ENCODE results near the gene IFT74. TPM values are rescaled to one million over a fixed set of nuclear protein-coding genes. Genes with fewer than 3 reads are reported as not detected.

Gene IFT74
- total RNA-seq, 1 experiment from 2014 or later: 15.2 TPM

- ChIA-PET CTCF (no interaction called here), POLR2A (no interaction called here)
- Mint-ChIP-seq H3K27me3 (ENCODE audit: low read depth) (no peaks in the 10 kb centered on the region), H3K9me3 (no peaks in the 10 kb centered on the region), H3K36me3 (no peaks in the 10 kb centered on the region), H3K27ac (peak overlapping the region; percentile 100), H3K4me1 (peaks cover 31% of the 10 kb centered on the region), H3K4me3 (peak overlapping the region; percentile 82)
- DNase-seq (ENCODE audit: low spot score): no peak
- no peak for ATAC-seq
- TF ChIP-seq ZNF423 (CRISPR knock-in tag; IDR thresholded peaks at IDR 0.05) (no peak), NR2C2 (CRISPR knock-in tag; IDR thresholded peaks at IDR 0.05) (no peak), NFATC4 (CRISPR knock-in tag; IDR thresholded peaks at IDR 0.05) (no peak), AR (CRISPR knock-in tag; IDR thresholded peaks at IDR 0.05) (no peak), SOX15 (CRISPR knock-in tag; IDR thresholded peaks at IDR 0.05) (no peak), TCF7 (CRISPR knock-in tag; IDR thresholded peaks at IDR 0.05; ENCODE audit: low read depth) (no peak), TP53 (CRISPR knock-in tag; IDR thresholded peaks at IDR 0.05) (no peak), IRF2 (CRISPR knock-in tag; IDR thresholded peaks at IDR 0.05; ENCODE audit: borderline replicate concordance, low read depth) (no peak), FOXP1 (CRISPR knock-in tag; IDR thresholded peaks at IDR 0.05; ENCODE audit: borderline replicate concordance) (no peak), USF1 (CRISPR knock-in tag; IDR thresholded peaks at IDR 0.05) (no peak)
Measured at GRCh38 chr9:26945591-26945990, 10.6 kb upstream of the IFT74 start.

GRCh38 chr9:26946753-26947727 is 9.2 kb upstream of the IFT74 start, which contains the start of gene PLAA:
TSS of gene PLAA (minus strand) at chr9:26947242. CDS start at chr9:26947045, 197 bp downstream.
- CTCF ChIA-PET: interaction anchor here (1.0 to 1.5 kb wide), 3 partner anchors 9 to 55 kb away, joined by 3 to 5 read pairs (median 3); partner anchors contain the start of gene IFT74
- Mint-ChIP-seq H3K9me3 (no peaks in the 10 kb centered on the region), H3K4me3 (peak within 1 kb of the TSS; percentile 82), H3K36me3 (no peaks in the 10 kb centered on the region), H3K27me3 (ENCODE audit: low read depth) (no peaks in the 10 kb centered on the region), H3K4me1 (peaks cover 28% of the 10 kb centered on the region), H3K27ac (peak within 1 kb of the TSS; percentile 100)
- ATAC-seq (peak; percentile 92), DNase-seq (ENCODE audit: low spot score) (peak; percentile 87)
- POLR2A ChIA-PET: interaction anchor here (0.9 to 1.5 kb wide), 4 partner anchors 9 to 55 kb away, joined by 3 to 12 read pairs (median 8); partner anchors contain the start of genes CAAP1 and IFT74
- TF ChIP-seq SOX15 (CRISPR knock-in tag; IDR thresholded peaks at IDR 0.05) (no peak), KAT7 (CRISPR knock-in tag; IDR thresholded peaks at IDR 0.05; ENCODE audit: borderline replicate concordance) (no peak; the same call in none of the 2 replicates), SMAD3 (CRISPR knock-in tag; IDR thresholded peaks at IDR 0.05; ENCODE audit: borderline replicate concordance) (0 out of 2 replicates have a peak, but pooled peaks have one; percentile 39), CDX4 (CRISPR knock-in tag; IDR thresholded peaks at IDR 0.05; ENCODE audit: borderline replicate concordance) (no peak), USF2 (CRISPR knock-in tag; IDR thresholded peaks at IDR 0.05) (0 out of 2 replicates have a peak, but pooled peaks have one; percentile 10), HMGXB4 (CRISPR knock-in tag; IDR thresholded peaks at IDR 0.05) (peak; percentile 71), FOXP1 (CRISPR knock-in tag; IDR thresholded peaks at IDR 0.05; ENCODE audit: borderline replicate concordance) (peak; percentile 85), MAX (CRISPR knock-in tag; IDR thresholded peaks at IDR 0.05) (peak; percentile 56), ELF4 (CRISPR knock-in tag; IDR thresholded peaks at IDR 0.05; ENCODE audit: low read depth) (no peak), MYBL2 (CRISPR knock-in tag; IDR thresholded peaks at IDR 0.05) (peak; percentile 92), NR2C2 (CRISPR knock-in tag; IDR thresholded peaks at IDR 0.05) (no peak), ZNF317 (CRISPR knock-in tag; IDR thresholded peaks at IDR 0.05; ENCODE audit: borderline replicate concordance, low read depth) (no peak), IRF1 (CRISPR knock-in tag; IDR thresholded peaks at IDR 0.05) (0 out of 2 replicates have a peak, but pooled peaks have one; percentile 25)

Measured in WTC11 (cell line).